ENCODE results near the gene STX3. TPM values are rescaled to one million over a fixed set of nuclear protein-coding genes. Genes with fewer than 3 reads are reported as not detected.

STX3 gene
- polyA plus RNA-seq, 1 donor from 2014 or later: 21.3 TPM

DNA sequence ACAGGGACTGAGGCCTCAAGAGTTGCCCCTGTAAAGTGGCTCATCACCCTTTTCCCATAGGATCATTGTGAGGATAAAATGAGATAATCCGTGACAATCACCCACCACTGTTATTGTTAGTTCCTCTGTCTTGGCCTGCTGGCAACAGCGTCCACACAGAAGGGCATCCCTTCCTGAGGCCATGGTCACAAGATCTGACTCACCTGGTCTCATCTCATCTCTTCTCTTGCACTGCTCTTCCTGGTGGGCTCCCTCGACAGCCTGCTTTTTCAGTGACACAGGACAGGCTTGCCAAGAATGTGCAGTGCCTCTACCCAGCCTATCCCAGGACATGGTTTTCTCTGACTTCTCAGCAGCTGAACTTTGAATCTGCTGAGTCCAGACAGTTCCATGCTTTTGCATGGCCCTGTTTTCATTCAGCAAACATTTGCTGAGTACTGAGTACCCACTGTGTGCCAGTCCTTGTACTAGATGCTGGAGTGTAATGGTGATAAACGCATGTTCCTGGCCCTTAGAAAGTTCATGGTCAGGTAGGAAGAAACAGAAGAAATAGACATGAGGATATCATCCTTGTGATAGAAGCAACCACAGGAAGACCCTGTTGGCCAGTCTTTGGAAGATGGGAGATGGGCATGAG, 3.3 kb downstream of the STX3 start:
- no peaks in the 10 kb centered on the region for H4K20me1 ChIP-seq (ENCODE audit: insufficient read depth)
- H3F3A ChIP-seq (ENCODE audit: insufficient read depth, low read length, poor library complexity, severe bottlenecking): no peaks in the 10 kb centered on the region
- no peaks in the 10 kb centered on the region for H3K36me3 ChIP-seq (ENCODE audit: insufficient read depth, low read length)
- H3K4me2 ChIP-seq (ENCODE audit: low read length): no peak overlapping the region
- TF ChIP-seq MXI1 (conservative IDR thresholded peaks at IDR 0.05; ENCODE audit: poor library complexity, severe bottlenecking): no peak
- TF ChIP-seq TAF1 (IDR thresholded peaks at IDR 0.05; ENCODE audit: low read depth): no peak
- TF ChIP-seq POLR2AphosphoS5 (IDR thresholded peaks at IDR 0.05): no peak
- TF ChIP-seq, protein P1, sequence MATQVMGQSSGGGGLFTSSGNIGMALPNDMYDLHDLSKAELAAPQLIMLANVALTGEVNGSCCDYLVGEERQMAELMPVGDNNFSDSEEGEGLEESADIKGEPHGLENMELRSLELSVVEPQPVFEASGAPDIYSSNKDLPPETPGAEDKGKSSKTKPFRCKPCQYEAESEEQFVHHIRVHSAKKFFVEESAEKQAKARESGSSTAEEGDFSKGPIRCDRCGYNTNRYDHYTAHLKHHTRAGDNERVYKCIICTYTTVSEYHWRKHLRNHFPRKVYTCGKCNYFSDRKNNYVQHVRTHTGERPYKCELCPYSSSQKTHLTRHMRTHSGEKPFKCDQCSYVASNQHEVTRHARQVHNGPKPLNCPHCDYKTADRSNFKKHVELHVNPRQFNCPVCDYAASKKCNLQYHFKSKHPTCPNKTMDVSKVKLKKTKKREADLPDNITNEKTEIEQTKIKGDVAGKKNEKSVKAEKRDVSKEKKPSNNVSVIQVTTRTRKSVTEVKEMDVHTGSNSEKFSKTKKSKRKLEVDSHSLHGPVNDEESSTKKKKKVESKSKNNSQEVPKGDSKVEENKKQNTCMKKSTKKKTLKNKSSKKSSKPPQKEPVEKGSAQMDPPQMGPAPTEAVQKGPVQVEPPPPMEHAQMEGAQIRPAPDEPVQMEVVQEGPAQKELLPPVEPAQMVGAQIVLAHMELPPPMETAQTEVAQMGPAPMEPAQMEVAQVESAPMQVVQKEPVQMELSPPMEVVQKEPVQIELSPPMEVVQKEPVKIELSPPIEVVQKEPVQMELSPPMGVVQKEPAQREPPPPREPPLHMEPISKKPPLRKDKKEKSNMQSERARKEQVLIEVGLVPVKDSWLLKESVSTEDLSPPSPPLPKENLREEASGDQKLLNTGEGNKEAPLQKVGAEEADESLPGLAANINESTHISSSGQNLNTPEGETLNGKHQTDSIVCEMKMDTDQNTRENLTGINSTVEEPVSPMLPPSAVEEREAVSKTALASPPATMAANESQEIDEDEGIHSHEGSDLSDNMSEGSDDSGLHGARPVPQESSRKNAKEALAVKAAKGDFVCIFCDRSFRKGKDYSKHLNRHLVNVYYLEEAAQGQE (IDR thresholded peaks at IDR 0.05; ENCODE audit: borderline replicate concordance): no peak
- no peak for TF ChIP-seq EP300 (conservative IDR thresholded peaks at IDR 0.05; ENCODE audit: poor library complexity, severe bottlenecking)
- no peak for TF ChIP-seq RAD21 (conservative IDR thresholded peaks at IDR 0.05)
- TF ChIP-seq EZH2 (IDR thresholded peaks at IDR 0.05; ENCODE audit: borderline replicate concordance, insufficient read depth, low read length, poor library complexity, severe bottlenecking): no peak
- no peak for TF ChIP-seq SMC3 (conservative IDR thresholded peaks at IDR 0.05; ENCODE audit: poor library complexity)
- TF ChIP-seq, protein P2, sequence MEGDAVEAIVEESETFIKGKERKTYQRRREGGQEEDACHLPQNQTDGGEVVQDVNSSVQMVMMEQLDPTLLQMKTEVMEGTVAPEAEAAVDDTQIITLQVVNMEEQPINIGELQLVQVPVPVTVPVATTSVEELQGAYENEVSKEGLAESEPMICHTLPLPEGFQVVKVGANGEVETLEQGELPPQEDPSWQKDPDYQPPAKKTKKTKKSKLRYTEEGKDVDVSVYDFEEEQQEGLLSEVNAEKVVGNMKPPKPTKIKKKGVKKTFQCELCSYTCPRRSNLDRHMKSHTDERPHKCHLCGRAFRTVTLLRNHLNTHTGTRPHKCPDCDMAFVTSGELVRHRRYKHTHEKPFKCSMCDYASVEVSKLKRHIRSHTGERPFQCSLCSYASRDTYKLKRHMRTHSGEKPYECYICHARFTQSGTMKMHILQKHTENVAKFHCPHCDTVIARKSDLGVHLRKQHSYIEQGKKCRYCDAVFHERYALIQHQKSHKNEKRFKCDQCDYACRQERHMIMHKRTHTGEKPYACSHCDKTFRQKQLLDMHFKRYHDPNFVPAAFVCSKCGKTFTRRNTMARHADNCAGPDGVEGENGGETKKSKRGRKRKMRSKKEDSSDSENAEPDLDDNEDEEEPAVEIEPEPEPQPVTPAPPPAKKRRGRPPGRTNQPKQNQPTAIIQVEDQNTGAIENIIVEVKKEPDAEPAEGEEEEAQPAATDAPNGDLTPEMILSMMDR (IDR thresholded peaks at IDR 0.05; ENCODE audit: poor library complexity, severe bottlenecking): no peak
- no peaks in the 10 kb centered on the region for H3K9me3 ChIP-seq (ENCODE audit: low read length)
- no peaks in the 10 kb centered on the region for H3K9me2 ChIP-seq (ENCODE audit: insufficient read depth, low read length)
- no peak overlapping the region for H3K9ac ChIP-seq (ENCODE audit: low read length)
- peaks cover 10% of the 10 kb centered on the region for H3K27me3 ChIP-seq (ENCODE audit: insufficient read depth, low read depth, low read length)
- H2AFZ ChIP-seq (ENCODE audit: low read depth, low read length): no peak overlapping the region
- H3K79me2 ChIP-seq (replicated peaks; ENCODE audit: insufficient read depth, low read length): no peaks in the 10 kb centered on the region
- H3K27ac ChIP-seq (ENCODE audit: low read length): no peak overlapping the region
- H3K4me3 ChIP-seq (ENCODE audit: low read length): no peak overlapping the region

DNA sequence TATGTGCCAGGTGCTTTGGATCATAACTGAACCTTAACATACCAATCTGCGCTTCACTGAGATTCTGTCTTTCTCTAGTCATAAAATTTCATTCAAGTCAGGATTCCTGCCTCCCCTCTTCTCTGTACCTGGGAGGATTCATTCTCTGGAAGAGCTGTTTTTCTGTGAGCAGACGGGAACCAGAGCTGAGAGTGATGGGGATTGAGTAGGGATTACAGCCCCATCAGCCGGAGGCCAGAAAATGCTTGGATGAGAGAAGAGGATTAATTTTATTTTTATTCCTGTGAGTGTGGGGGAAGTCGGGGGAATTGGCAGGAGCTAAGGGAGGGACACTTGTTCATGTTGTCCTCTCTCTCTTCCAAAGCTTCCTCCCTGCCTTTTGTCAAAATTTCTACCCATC, 4.7 kb downstream of the STX3 start:
- H3K79me2 ChIP-seq (replicated peaks; ENCODE audit: insufficient read depth, low read length): no peaks in the 10 kb centered on the region
- no peak overlapping the region for H3K27ac ChIP-seq (ENCODE audit: low read length)
- H2AFZ ChIP-seq (ENCODE audit: low read depth, low read length): no peak overlapping the region
- no peak overlapping the region for H3K4me2 ChIP-seq (ENCODE audit: low read length)
- H3K27me3 ChIP-seq (ENCODE audit: insufficient read depth, low read depth, low read length): peaks cover 9% of the 10 kb centered on the region
- H3F3A ChIP-seq (ENCODE audit: insufficient read depth, low read length, poor library complexity, severe bottlenecking): no peaks in the 10 kb centered on the region
- no peaks in the 10 kb centered on the region for H4K20me1 ChIP-seq (ENCODE audit: insufficient read depth)
- H3K9ac ChIP-seq (ENCODE audit: low read length): no peak overlapping the region
- H3K36me3 ChIP-seq (ENCODE audit: insufficient read depth, low read length): no peaks in the 10 kb centered on the region
- TF ChIP-seq SMC3 (conservative IDR thresholded peaks at IDR 0.05; ENCODE audit: poor library complexity): no peak
- TF ChIP-seq EZH2 (IDR thresholded peaks at IDR 0.05; ENCODE audit: borderline replicate concordance, insufficient read depth, low read length, poor library complexity, severe bottlenecking): no peak
- TF ChIP-seq, protein P1 (IDR thresholded peaks at IDR 0.05; ENCODE audit: borderline replicate concordance): no peak
- TF ChIP-seq TAF1 (IDR thresholded peaks at IDR 0.05; ENCODE audit: low read depth): no peak
- TF ChIP-seq EP300 (conservative IDR thresholded peaks at IDR 0.05; ENCODE audit: poor library complexity, severe bottlenecking): no peak
- TF ChIP-seq POLR2AphosphoS5 (IDR thresholded peaks at IDR 0.05): no peak
- no peak for TF ChIP-seq MXI1 (conservative IDR thresholded peaks at IDR 0.05; ENCODE audit: poor library complexity, severe bottlenecking)
- TF ChIP-seq, protein P2 (IDR thresholded peaks at IDR 0.05; ENCODE audit: poor library complexity, severe bottlenecking): no peak
- no peak for TF ChIP-seq RAD21 (conservative IDR thresholded peaks at IDR 0.05)
- H3K4me3 ChIP-seq (ENCODE audit: low read length): no peak overlapping the region
- no peaks in the 10 kb centered on the region for H3K9me3 ChIP-seq (ENCODE audit: low read length)
- no peaks in the 10 kb centered on the region for H3K9me2 ChIP-seq (ENCODE audit: insufficient read depth, low read length)

All from neural cell (in vitro differentiated cells).